Activated CD8-positive, alpha-beta memory T cell treated with anti-CD3 and anti-CD28 coated beads for 24 hours (primary cell): ENCODE measurements around the gene SLC39A6.
A peak's percentile ranks its signal among the peaks of the same experiment; 100 is the strongest.
"Not testable (repeated sequence)": the region's sequence is repeated elsewhere in the genome, so short reads cannot be mapped to it uniquely, and the experiment has no call there.

ENCODE experiments used
- DNase-seq: peaks from one replicate; pipeline ENCODE4 v3.0.0-alpha.2; 2020

The SLC39A6 gene

GRCh38 chr18:36095936-36096519, 33.1 kb downstream of the SLC39A6 start:
- no peak for DNase-seq

GRCh38 chr18:36094431-36094830, 34.7 kb downstream of the SLC39A6 start:
- DNase-seq, result no peak

- DNase-seq, result not testable (repeated sequence)
These were observed 37.0 kb downstream of the SLC39A6 start for GRCh38 chr18:36092116-36092515.

DNA sequence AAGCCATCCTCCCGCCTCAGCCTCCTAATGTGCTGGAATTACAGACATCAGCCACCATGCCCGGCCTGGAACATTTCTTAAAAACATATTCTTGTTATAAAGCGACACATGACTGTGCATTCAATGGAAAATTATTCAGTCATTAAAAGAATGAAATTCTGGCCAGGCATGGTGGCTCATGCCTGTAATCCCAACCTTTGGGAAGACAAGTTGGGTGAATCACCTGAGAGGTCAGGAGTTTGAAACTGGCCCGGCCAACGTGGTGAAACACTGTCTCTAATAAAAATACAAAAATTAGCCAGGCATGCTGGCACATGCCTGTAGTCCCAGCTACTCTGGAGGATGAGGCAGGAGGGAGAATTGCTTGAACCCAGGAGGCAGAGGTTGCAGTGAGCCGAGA, 40.1 kb downstream of the SLC39A6 start:
- no peak for DNase-seq

- DNase-seq, result no peak
These were observed 40.9 kb downstream of the SLC39A6 start for GRCh38 chr18:36088256-36088655.

GRCh38 chr18:36086186-36086585, 43.0 kb downstream of the SLC39A6 start:
- DNase-seq, result no peak

DNA sequence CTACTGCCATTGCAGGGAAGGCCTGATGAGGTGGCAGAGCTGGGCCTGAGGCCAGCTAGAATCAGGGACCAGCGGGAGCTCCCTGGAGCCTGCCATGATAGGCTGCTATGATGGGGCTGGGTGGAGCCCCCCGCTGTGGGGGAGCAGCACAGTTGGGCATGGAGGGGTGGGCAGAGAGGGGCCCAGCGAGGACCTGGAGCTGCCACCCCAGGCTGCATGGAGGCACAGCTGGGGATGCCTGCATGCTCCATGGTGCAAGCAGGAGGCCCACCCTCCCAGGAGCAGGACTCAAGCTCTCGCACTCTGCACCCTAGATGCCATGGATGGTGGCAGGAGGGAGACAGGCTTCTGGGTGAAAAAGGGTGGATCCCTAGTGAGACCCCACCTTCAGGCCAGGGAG, 43.9 kb downstream of the SLC39A6 start:
- no peak for DNase-seq

DNA sequence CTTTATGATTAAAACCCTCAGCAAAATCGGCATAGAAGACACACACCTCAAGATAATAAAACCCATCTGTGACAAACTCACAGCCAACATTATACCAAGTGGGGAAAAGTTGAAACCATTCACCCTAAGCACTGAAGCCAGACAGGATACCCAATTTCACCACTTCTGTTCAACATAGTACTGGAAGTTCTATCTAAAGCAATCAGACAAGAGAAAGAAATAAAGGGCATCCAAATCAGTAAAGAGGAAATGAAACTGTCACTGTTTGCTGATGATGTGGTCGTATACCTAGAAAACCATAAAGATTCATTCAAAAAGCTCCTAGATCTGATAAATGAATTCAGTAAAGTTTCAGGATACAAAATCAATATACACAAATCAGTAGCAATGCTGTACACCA, 45.4 kb downstream of the SLC39A6 start:
- DNase-seq, result no peak

GRCh38 chr18:36081118-36081517, 48.0 kb downstream of the SLC39A6 start:
- DNase-seq, result not testable (repeated sequence)

DNA sequence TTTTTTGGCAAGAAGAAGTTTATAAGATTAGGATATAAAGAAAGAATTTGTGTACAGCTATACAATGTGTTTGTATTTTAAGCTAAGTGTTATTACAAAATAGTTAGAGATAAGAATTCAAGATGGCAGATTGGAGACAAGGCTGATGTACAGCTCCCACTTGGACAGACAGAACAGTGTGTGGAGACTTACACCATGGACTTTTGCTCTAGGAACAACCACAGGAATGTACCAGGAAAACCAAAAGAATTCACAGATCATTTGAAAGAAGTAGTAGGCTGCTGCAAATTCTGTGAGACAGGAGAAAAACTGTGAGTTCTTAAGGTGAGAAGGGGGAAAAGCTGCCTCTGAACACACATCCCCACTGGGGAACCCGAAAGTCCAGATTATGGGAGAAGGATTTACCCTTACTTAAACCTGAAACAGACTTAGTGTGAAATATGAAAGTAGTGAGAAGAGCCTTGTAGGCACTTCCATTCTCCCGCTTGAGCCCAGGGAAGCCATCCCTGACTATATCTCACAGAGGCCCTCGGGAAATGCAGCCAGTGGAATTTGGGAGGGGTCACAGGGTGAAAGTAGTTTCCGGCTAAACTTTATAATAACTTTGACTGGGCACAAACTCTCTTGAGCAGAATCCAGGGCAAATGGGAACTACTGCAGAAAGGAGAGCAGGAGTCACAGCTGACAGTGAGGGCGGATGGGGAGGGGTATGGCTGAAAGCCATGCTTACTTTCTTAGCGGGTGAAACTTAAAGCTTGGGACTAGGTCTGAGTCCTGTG, 50.2 kb downstream of the SLC39A6 start:
- DNase-seq, result no peak

GRCh38 chr18:36077764-36078163, 51.4 kb downstream of the SLC39A6 start:
- not testable (repeated sequence) for DNase-seq

DNA sequence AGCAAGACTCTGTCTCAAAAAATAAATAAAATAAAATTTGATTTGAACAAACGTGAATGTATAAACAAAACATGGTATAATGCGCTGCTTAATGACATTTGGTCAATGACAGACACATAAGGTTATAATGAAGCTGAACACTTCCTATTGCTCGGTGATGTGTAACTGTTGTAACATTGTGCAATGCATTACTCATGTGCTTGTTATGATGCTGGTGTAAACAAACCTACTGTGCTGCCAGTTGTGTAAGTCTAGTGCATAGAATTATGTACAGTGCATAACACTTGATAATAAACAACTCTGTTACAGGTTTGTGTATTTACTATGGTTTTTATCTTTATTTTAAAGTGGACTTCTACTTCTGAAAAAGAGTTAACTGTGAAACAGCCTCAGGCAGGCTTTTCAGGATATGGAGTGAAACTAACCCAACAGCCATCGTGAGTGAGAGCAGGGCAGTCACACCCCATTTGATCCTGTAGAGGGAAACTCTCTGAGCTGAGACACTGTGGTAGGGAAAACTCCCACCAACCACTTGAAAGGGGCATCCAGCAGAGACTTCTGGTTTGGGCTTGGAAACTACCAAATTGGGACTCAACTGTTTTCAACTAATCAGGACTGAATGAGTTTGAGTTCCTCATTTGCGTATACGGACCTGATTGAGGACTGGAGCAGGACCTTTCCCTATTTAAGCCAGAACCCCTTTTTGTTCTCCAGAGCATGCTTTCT, 53.1 kb downstream of the SLC39A6 start:
- no peak for DNase-seq

- no peak for DNase-seq
These were observed 54.7 kb downstream of the SLC39A6 start for GRCh38 chr18:36074435-36074834.

GRCh38 chr18:36073676-36074075, 55.5 kb downstream of the SLC39A6 start:
- DNase-seq, result no peak

- not testable (repeated sequence) for DNase-seq
These were observed 56.7 kb downstream of the SLC39A6 start for GRCh38 chr18:36072406-36072805.

GRCh38 chr18:36067055-36067957, 61.8 kb downstream of the SLC39A6 start, which contains the start of gene RPRD1A:
TSS of gene RPRD1A (minus strand) at chr18:36067559. CDS start at chr18:36067404, 155 bp downstream.
- peak; percentile 99 for DNase-seq

GRCh38 chr18:36066686-36067054, 62.5 kb downstream of the SLC39A6 start:
- no peak for DNase-seq

DNA sequence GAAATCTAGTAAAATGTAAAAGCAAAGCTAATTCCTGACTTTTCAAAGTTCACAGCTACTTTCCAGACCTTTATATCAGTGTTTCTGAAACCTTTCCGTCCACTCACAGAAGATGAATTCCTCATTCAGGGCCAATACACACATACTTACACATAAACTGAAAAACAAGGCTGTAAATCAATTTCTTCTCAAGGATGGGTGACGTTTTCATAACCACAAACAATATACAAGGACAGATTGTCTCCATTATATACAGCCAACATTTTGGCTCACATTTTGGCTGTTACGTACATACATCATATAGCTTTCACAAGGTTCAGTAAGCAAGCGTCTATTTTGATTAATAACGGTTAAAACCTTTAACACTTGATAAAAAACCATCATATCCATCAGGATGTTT, 63.1 kb downstream of the SLC39A6 start:
- DNase-seq, result no peak

- not testable (repeated sequence) for DNase-seq
These were observed 64.4 kb downstream of the SLC39A6 start for GRCh38 chr18:36064809-36065079.

DNA sequence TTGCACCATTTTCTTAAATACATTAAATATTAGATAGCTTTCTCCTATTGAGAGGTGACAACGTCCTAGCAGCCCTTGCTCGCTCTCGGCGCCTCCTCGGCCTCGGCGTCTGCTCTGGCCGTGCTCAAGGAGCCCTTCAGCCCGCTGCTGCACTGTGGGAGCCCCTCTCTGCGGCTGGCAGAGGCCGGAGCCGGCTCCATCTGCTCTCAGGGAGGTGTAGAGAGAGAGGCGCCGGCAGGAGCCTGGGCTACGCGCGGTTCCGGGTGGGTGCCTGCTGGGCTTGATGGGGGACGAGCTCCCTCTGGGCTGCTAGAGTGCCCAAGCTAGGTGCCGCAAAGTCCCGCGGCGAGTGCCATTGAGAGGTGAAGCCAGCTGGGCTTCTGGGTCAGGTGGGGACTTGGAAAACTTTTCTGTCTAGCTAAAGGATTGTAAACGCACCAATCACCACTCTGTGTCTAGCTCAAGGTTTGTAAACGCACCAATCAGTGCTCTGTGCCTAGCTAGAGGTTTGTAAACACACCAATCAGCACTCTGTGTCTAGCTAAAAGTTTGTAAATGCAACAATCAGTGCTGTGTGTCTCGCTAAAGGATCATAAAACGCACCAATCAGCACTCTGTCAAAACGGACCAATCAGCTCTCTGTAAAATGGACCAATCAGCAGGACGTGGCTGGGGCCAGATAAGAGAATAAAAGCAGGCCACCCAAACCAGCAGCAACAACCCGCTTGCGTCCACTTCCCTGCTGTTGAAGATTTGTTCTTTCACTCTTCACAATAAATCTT, 64.9 kb downstream of the SLC39A6 start:
- DNase-seq, result no peak

GRCh38 chr18:36058674-36059073, 70.5 kb downstream of the SLC39A6 start:
- DNase-seq, result no peak
